ENCODE results near the gene CHTF18. TPM values are rescaled to one million over a fixed set of nuclear protein-coding genes. Genes with fewer than 3 reads are reported as not detected.

The CHTF18 gene
- total RNA-seq, 2 experiments from 2014 or later: 126 to 127 TPM

- Mint-ChIP-seq H3K4me3 (no peak overlapping the region), H3K27me3 (ENCODE audit: low read depth) (no peaks in the 10 kb centered on the region), H3K27ac (no peak overlapping the region), H3K9me3 (no peaks in the 10 kb centered on the region), H3K36me3 (ENCODE audit: low read depth) (no peaks in the 10 kb centered on the region), H3K4me1 (ENCODE audit: low read depth) (no peaks in the 10 kb centered on the region)
- DNase-seq: no peak
- CTCF ChIA-PET: no interaction called here
- intact Hi-C loops (cut with micrococcal nuclease): no loop called here
These were observed 58.7 kb downstream of the CHTF18 start for GRCh38 chr16:847151-847550.

Small RNA genes within 50 kb of the gene (microRNA-seq; reads per million reads assigned to microRNA genes)
- gene MIR662 (ENCODE audit: borderline microRNAs expressed, borderline replicate concordance): not detected

Other genes starting within 250 kb of the CHTF18 start
- not detected for gene PRR35, start 228.2 kb upstream of the CHTF18 start, total RNA-seq
- gene NHLRC4, start 221.6 kb upstream of the CHTF18 start, total RNA-seq: under 1 TPM; 0.60 to 0.67 TPM
- 10 to 100 TPM; 18.6 to 19.2 TPM for gene PIGQ, start 218.7 kb upstream of the CHTF18 start, total RNA-seq
- 1 to 10 TPM; 6.3 to 7.3 TPM for gene RAB40C, start 198.6 kb upstream of the CHTF18 start, total RNA-seq
- gene WFIKKN1, start 157.6 kb upstream of the CHTF18 start, total RNA-seq: under 1 TPM; 0.10 to 0.25 TPM
- 100 to 1,000 TPM; 121 to 122 TPM for gene METTL26, start 152.3 kb upstream of the CHTF18 start, total RNA-seq
- 10 to 100 TPM; 31.5 to 35.2 TPM for gene MCRIP2, start 146.8 kb upstream of the CHTF18 start, total RNA-seq
- 10 to 100 TPM; 65.9 to 66.9 TPM for gene WDR90, start 139.3 kb upstream of the CHTF18 start, total RNA-seq
- 10 to 100 TPM; 81.9 to 84.0 TPM for gene RHOT2, start 120.5 kb upstream of the CHTF18 start, total RNA-seq
- gene RHBDL1, start 112.9 kb upstream of the CHTF18 start, total RNA-seq: under 1 TPM; 0.60 to 0.94 TPM
- 10 to 100 TPM; 40.3 to 44.1 TPM for gene STUB1, start 108.2 kb upstream of the CHTF18 start, total RNA-seq
- gene JMJD8, start 104.3 kb upstream of the CHTF18 start, total RNA-seq: 10 to 100 TPM; 18.2 to 20.5 TPM
- 10 to 100 TPM; 17.4 to 17.7 TPM for gene WDR24, start 98.2 kb upstream of the CHTF18 start, total RNA-seq
- gene FBXL16, start 82.8 kb upstream of the CHTF18 start, total RNA-seq: 1 to 10 TPM; 3.7 to 5.7 TPM
- gene METRN, start 73.5 kb upstream of the CHTF18 start, total RNA-seq: 10 to 100 TPM in 1 of 2 experiments, 1 to 10 TPM in 1; 8.2 to 11.0 TPM
- 10 to 100 TPM; 21.5 to 24.3 TPM for gene ANTKMT, start 67.5 kb upstream of the CHTF18 start, total RNA-seq
- 1 to 10 TPM; 1.2 to 1.3 TPM for gene CCDC78, start 62.2 kb upstream of the CHTF18 start, total RNA-seq
- gene HAGHL, start 61.5 kb upstream of the CHTF18 start, total RNA-seq: 1 to 10 TPM; 6.5 to 7.7 TPM
- gene CIAO3, start 47.6 kb upstream of the CHTF18 start, total RNA-seq: 10 to 100 TPM; 32.7 to 34.3 TPM
- not detected for gene MSLN, start 27.9 kb upstream of the CHTF18 start, total RNA-seq
- 1 to 10 TPM; 6.8 to 7.2 TPM for gene RPUSD1, start 239 bp upstream of the CHTF18 start, total RNA-seq
- not detected for gene GNG13, start 12.1 kb downstream of the CHTF18 start, total RNA-seq
- 10 to 100 TPM; 11.5 to 12.3 TPM for gene LMF1, start 182.4 kb downstream of the CHTF18 start, total RNA-seq
- 1 to 10 TPM in 1 of 2 experiments, under 1 TPM in 1; 0.74 to 1.0 TPM for gene SOX8, start 193.2 kb downstream of the CHTF18 start, total RNA-seq

All from activated naive CD4-positive, alpha-beta T cell treated with anti-CD3 and anti-CD28 coated beads for 36 hours (primary cell).